ACC112 (cell line): ENCODE data around the gene ZNF423.

Experiments used
- H2AFZ ChIP-seq: fragments of 200-600 bp; sonication (generic); one replicate; pipeline ENCODE4 v1.6.0; 2017; ENCODE audit warnings: antibody characterized with exemption, low read length; ENCODE audit not compliant: unreplicated experiment
- H3K27ac ChIP-seq: fragments of 200-600 bp; sonication (generic); 2 replicates; pipeline ENCODE4 v1.5.1; 2014; ENCODE audit warnings: low read depth, mild to moderate bottlenecking, antibody characterized with exemption, low read length, moderate library complexity
- H3K27me3 ChIP-seq: fragments of 200-600 bp; sonication (generic); 2 replicates; pipeline ENCODE4 v1.6.1; 2014; ENCODE audit warnings: mild to moderate bottlenecking, antibody characterized with exemption, low read length, moderate library complexity, mixed read lengths; ENCODE audit not compliant: insufficient read depth
- H3K36me3 ChIP-seq: fragments of 200-600 bp; sonication (generic); 2 replicates; pipeline ENCODE4 v1.6.1; 2016; ENCODE audit warnings: mild to moderate bottlenecking, antibody characterized with exemption, low read length, moderate library complexity, mixed read lengths; ENCODE audit not compliant: insufficient read depth
- H3K4me1 ChIP-seq: fragments of 200-600 bp; sonication (generic); one replicate; pipeline ENCODE4 v1.6.1; 2016; ENCODE audit warnings: low read length, mixed read lengths; ENCODE audit not compliant: insufficient read depth, unreplicated experiment, control insufficient read depth
- H3K4me3 ChIP-seq: fragments of 200-600 bp; sonication (generic); 2 replicates; pipeline ENCODE4 v1.5.1; 2014; ENCODE audit warnings: mild to moderate bottlenecking, low read depth, low read length
- H3K79me2 ChIP-seq: fragments of 200-600 bp; sonication (generic); one replicate; pipeline ENCODE4 v1.6.0; 2016; ENCODE audit warnings: low read length; ENCODE audit not compliant: control insufficient read depth, unreplicated experiment, insufficient read depth

The ZNF423 gene

GRCh38 chr16:49706620-49707355 is 149.1 kb downstream of the ZNF423 start:
- Histone ChIP-seq H3K36me3 (no peaks in the 10 kb centered on the region), H3K79me2 (no peaks in the 10 kb centered on the region), H3K4me3 (no peak overlapping the region), H3K4me1 (no peaks in the 10 kb centered on the region), H2AFZ (no peak overlapping the region), H3K27ac (no peak overlapping the region), H3K27me3 (no peaks in the 10 kb centered on the region)

GRCh38 chr16:49704586-49705155 is 151.2 kb downstream of the ZNF423 start:
- Histone ChIP-seq H3K36me3 (no peaks in the 10 kb centered on the region), H2AFZ (no peak overlapping the region), H3K27me3 (no peaks in the 10 kb centered on the region), H3K4me1 (peaks cover 16% of the 10 kb centered on the region), H3K27ac (no peak overlapping the region), H3K79me2 (no peaks in the 10 kb centered on the region), H3K4me3 (no peak overlapping the region)

GRCh38 chr16:49703483-49703882 is 152.4 kb downstream of the ZNF423 start:
- H3K4me1 ChIP-seq: peaks cover 28% of the 10 kb centered on the region
- H3K79me2 ChIP-seq: no peaks in the 10 kb centered on the region
- no peak overlapping the region for H2AFZ ChIP-seq
- H3K4me3 ChIP-seq: no peak overlapping the region
- H3K27me3 ChIP-seq: no peaks in the 10 kb centered on the region
- no peaks in the 10 kb centered on the region for H3K36me3 ChIP-seq
- no peak overlapping the region for H3K27ac ChIP-seq

GRCh38 chr16:49701789-49702494 is 154.0 kb downstream of the ZNF423 start:
- Histone ChIP-seq H3K27me3 (no peaks in the 10 kb centered on the region), H2AFZ (no peak overlapping the region), H3K4me1 (peaks cover 28% of the 10 kb centered on the region), H3K4me3 (no peak overlapping the region), H3K36me3 (no peaks in the 10 kb centered on the region), H3K27ac (no peak overlapping the region), H3K79me2 (no peaks in the 10 kb centered on the region)

GRCh38 chr16:49701065-49701685 is 154.7 kb downstream of the ZNF423 start:
- Histone ChIP-seq H3K4me3 (no peak overlapping the region), H3K36me3 (no peaks in the 10 kb centered on the region), H3K4me1 (peaks cover 28% of the 10 kb centered on the region), H2AFZ (peak overlapping the region; percentile 60), H3K27ac (0 out of 2 replicates have a peak overlapping the region, but pooled peaks have one; percentile 50), H3K27me3 (no peaks in the 10 kb centered on the region), H3K79me2 (no peaks in the 10 kb centered on the region)

GRCh38 chr16:49700251-49701064 is 155.5 kb downstream of the ZNF423 start:
- Histone ChIP-seq H2AFZ (peak overlapping the region; percentile 60), H3K36me3 (no peaks in the 10 kb centered on the region), H3K27me3 (no peaks in the 10 kb centered on the region), H3K27ac (peak overlapping the region; percentile 50), H3K4me3 (0 out of 2 replicates have a peak overlapping the region, but pooled peaks have one; percentile 37), H3K4me1 (peaks cover 28% of the 10 kb centered on the region), H3K79me2 (no peaks in the 10 kb centered on the region)

- Histone ChIP-seq H3K4me1 (peaks cover 28% of the 10 kb centered on the region), H3K79me2 (no peaks in the 10 kb centered on the region), H3K4me3 (peak overlapping the region; percentile 30; the same call in 1 of the 2 replicates), H3K27ac (peak overlapping the region; percentile 73), H2AFZ (peak overlapping the region; percentile 69), H3K27me3 (no peaks in the 10 kb centered on the region), H3K36me3 (no peaks in the 10 kb centered on the region)
Observed at GRCh38 chr16:49699841-49700175, 156.1 kb downstream of the ZNF423 start.

GRCh38 chr16:49698931-49699840 is 156.7 kb downstream of the ZNF423 start:
- H3K27me3 ChIP-seq: no peaks in the 10 kb centered on the region

GRCh38 chr16:49698453-49698815 is 157.5 kb downstream of the ZNF423 start:
- Histone ChIP-seq H3K27ac (peak overlapping the region; percentile 73), H2AFZ (peak overlapping the region; percentile 69), H3K4me3 (peak overlapping the region; percentile 30; the same call in 1 of the 2 replicates), H3K4me1 (peaks cover 28% of the 10 kb centered on the region), H3K79me2 (no peaks in the 10 kb centered on the region), H3K27me3 (no peaks in the 10 kb centered on the region), H3K36me3 (no peaks in the 10 kb centered on the region)

More at GRCh38 chr16:49698931-49699840, 156.7 kb downstream of the ZNF423 start:
- Histone ChIP-seq H3K27ac (peak overlapping the region; percentile 73), H3K4me1 (peaks cover 28% of the 10 kb centered on the region), H3K79me2 (no peaks in the 10 kb centered on the region), H2AFZ (peak overlapping the region; percentile 69), H3K36me3 (no peaks in the 10 kb centered on the region), H3K4me3 (peak overlapping the region; percentile 30)
